Liver (tissue), 2 donors: ENCODE measurements around the gene PTK6.

ENCODE experiments used
- CTCF ChIP-seq: fragments of 150-350 bp; IDR thresholded peaks from 2 replicates; pipeline ENCODE4 v1.5.1; 2017; ENCODE audit warnings: improper control_type of control experiment, low read depth, low read length; ENCODE audit not compliant: missing input control
- YY1 ChIP-seq: IDR thresholded peaks from 2 replicates; pipeline ENCODE4 v1.6.1; 2016; ENCODE audit warnings: antibody characterized with exemption, mild to moderate bottlenecking
- ZBTB33 ChIP-seq: IDR thresholded peaks from 2 replicates; pipeline ENCODE4 v1.6.1; 2016; ENCODE audit warnings: antibody characterized with exemption
- donor health status: healthy.

DNA sequence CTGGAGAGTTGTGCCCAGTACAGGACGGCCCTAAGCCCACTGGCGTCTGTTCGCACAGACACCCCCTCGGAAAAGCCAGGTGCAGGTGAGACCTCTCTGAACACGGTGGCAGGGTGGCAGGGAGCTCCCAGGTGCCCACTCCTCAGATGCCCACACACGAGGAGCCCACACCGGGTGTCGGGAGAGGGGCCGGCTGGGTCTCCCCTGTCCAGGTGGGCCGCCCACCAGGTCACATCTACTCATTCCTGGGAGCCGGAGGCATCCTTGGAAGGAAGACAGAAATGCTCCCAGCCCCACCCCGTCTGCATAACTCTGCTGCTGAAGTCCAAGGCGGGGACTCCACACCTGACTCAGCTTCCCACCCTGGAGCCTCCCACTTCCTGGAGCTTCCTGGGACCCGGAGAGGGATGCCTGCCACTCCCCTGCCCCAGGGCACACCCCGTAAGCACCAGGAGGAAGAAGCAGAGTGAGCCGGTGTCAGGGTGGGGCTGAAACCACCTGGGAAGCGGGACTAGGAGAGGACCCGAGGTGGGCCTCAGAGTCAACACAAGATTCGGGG, 7.9 kb upstream of the PTK6 start:
- TF ChIP-seq CTCF (no peak), ZBTB33 (no peak), YY1 (no peak)
